ENCODE results near the gene TGOLN2. TPM values are rescaled to one million over a fixed set of nuclear protein-coding genes. Genes with fewer than 3 reads are reported as not detected.
"Not testable (repeated sequence)": the region's sequence is repeated elsewhere in the genome, so short reads cannot be mapped to it uniquely, and the experiment has no call there.

TGOLN2 gene
- polyA plus RNA-seq, 3 donors: 68.2 to 157 (median 111) TPM

- Histone ChIP-seq H3K4me2 (replicated peaks; ENCODE audit: extremely low read depth, low read length, poor library complexity, severe bottlenecking) (no peak overlapping the region), H3K9ac (ENCODE audit: insufficient read depth, low read length, poor library complexity, severe bottlenecking) (no peak overlapping the region), H3K4me1 (ENCODE audit: control insufficient read depth in 1 of 2, insufficient read depth in 2 of 2, low read length in 2 of 2) (peaks cover 16 to 22% of the 10 kb centered on the region in 2 donors), H3K27ac (ENCODE audit: low read depth in 1 of 2, low read length in 2 of 2) (no peak overlapping the region), H3K27me3 (ENCODE audit: control insufficient read depth in 2 of 2, insufficient read depth in 2 of 2, low read length in 2 of 2) (no peaks in the 10 kb centered on the region), H3K36me3 (replicated peaks in 1 of 2; ENCODE audit: control insufficient read depth in 1 of 2, insufficient read depth in 2 of 2, low read length in 2 of 2) (no peaks in the 10 kb centered on the region), H3K9me3 (replicated peaks in 1 of 2; ENCODE audit: control insufficient read depth in 1 of 2, insufficient read depth in 1 of 2, low read length in 2 of 2) (no peaks in the 10 kb centered on the region), H4K20me1 (ENCODE audit: insufficient read depth, low read length) (peaks cover 4% of the 10 kb centered on the region), H2AFZ (ENCODE audit: insufficient read depth, low read depth, low read length, poor library complexity, severe bottlenecking) (no peak overlapping the region), H3K4me3 (replicated peaks in 1 of 3; ENCODE audit: low read depth in 2 of 3, low read length in 3 of 3) (no peak overlapping the region), H3K79me2 (ENCODE audit: insufficient read depth, low read length) (peaks cover 28% of the 10 kb centered on the region)
- DNase-seq: no peak
- no peak overlapping the region for H3K4me3 Mint-ChIP-seq
- intact Hi-C loops (cut with micrococcal nuclease): no loop called here
- H3K27ac Mint-ChIP-seq: peak overlapping the region in 1 of 7 donors; percentile 78
- TF ChIP-seq CTCF (IDR thresholded peaks at IDR 0.05): no peak
- peaks cover 16% of the 10 kb centered on the region for H3K4me1 Mint-ChIP-seq
- H3K9me3 Mint-ChIP-seq: peaks cover 0 to 6% (median 2%) of the 10 kb centered on the region in 7 donors
- peaks cover 0 to under 1% of the 10 kb centered on the region in 2 donors for H3K36me3 Mint-ChIP-seq
- 100% methylated on average over 2 of the region's 13 CpGs for WGBS (ENCODE audit: insufficient coverage)
- H3K27me3 Mint-ChIP-seq (ENCODE audit: low read depth in 3 of 3): peaks cover 0 to 3% (median 2%) of the 10 kb centered on the region in 3 donors
Observed at GRCh38 chr2:85330839-85331636, 3.2 kb upstream of the TGOLN2 start.

GRCh38 chr2:85329701-85330100 lies 1.9 kb upstream of the TGOLN2 start:
- peaks cover 41% of the 10 kb centered on the region for H3K79me2 ChIP-seq (ENCODE audit: insufficient read depth, low read length)
- H3K27me3 ChIP-seq (ENCODE audit: control insufficient read depth in 2 of 2, insufficient read depth in 2 of 2, low read length in 2 of 2); DNase-seq; H3K27me3 Mint-ChIP-seq (ENCODE audit: low read depth in 3 of 3); H3K9ac ChIP-seq (ENCODE audit: insufficient read depth, low read length, poor library complexity, severe bottlenecking); H3K9me3 Mint-ChIP-seq; H3K27ac ChIP-seq (ENCODE audit: low read depth in 1 of 2, low read length in 2 of 2); H3K36me3 Mint-ChIP-seq; H3K4me3 ChIP-seq (replicated peaks in 1 of 3; ENCODE audit: low read depth in 2 of 3, low read length in 3 of 3); H3K27ac Mint-ChIP-seq; H3K4me2 ChIP-seq (replicated peaks; ENCODE audit: extremely low read depth, low read length, poor library complexity, severe bottlenecking); H3K9me3 ChIP-seq (replicated peaks in 1 of 2; ENCODE audit: control insufficient read depth in 1 of 2, insufficient read depth in 1 of 2, low read length in 2 of 2); H2AFZ ChIP-seq (ENCODE audit: insufficient read depth, low read depth, low read length, poor library complexity, severe bottlenecking); H3K36me3 ChIP-seq (replicated peaks in 1 of 2; ENCODE audit: control insufficient read depth in 1 of 2, insufficient read depth in 2 of 2, low read length in 2 of 2): not testable (repeated sequence)
- H3K4me1 ChIP-seq (ENCODE audit: control insufficient read depth in 1 of 2, insufficient read depth in 2 of 2, low read length in 2 of 2): peaks cover 29 to 36% of the 10 kb centered on the region in 2 donors
- peaks cover 18% of the 10 kb centered on the region for H4K20me1 ChIP-seq (ENCODE audit: insufficient read depth, low read length)
- no CpG with 5 or more reads among the region's 3 CpGs for WGBS (ENCODE audit: insufficient coverage)
- Mint-ChIP-seq H3K4me1 (peaks cover 29% of the 10 kb centered on the region), H3K4me3 (peak overlapping the region in 1 of 2 donors; percentile 9)
- intact Hi-C loops (cut with micrococcal nuclease): loop anchor here in 1 of 2 donors (10.0 kb wide), 1 partner anchor 75 kb away; no protein-coding TSS in a partner anchor

Measured in CD14-positive monocyte (primary cell).